Activated CD8-positive, alpha-beta T cell treated with anti-CD3 and anti-CD28 coated beads for 36 hours (primary cell): ENCODE results near the gene CNTNAP2. TPM values are rescaled to one million over a fixed set of nuclear protein-coding genes. Genes with fewer than 3 reads are reported as not detected.

Experiments used
- ATAC-seq: fragments of 200-7000 bp; cut with Tn5 transposase; one replicate; pipeline ENCODE4 v1.10.0; 2021; ENCODE audit warnings: mild to moderate bottlenecking, moderate library complexity
- CTCF ChIA-PET: fragments of 350-600 bp; sonication (Branson Sonifier 250); formaldehyde crosslinking; loops from one replicate; lab custom pipeline; 2021; ENCODE audit warnings: antibody characterized with exemption; lab: Charles Lee
- POLR2A ChIA-PET: fragments of 350-600 bp; sonication (Branson Sonifier 250); formaldehyde crosslinking; loops from one replicate; lab custom pipeline; 2021; ENCODE audit warnings: antibody characterized with exemption; lab: Charles Lee
- DNase-seq: peaks from one replicate; pipeline ENCODE4 v3.0.0-alpha.2; 2020
- H3K27ac Mint-ChIP-seq: one replicate; pipeline ENCODE4 v1.8.0; 2021; ENCODE audit warnings: mild to moderate bottlenecking, mixed read lengths
- H3K27me3 Mint-ChIP-seq: one replicate; pipeline ENCODE4 v1.8.0; 2021; ENCODE audit warnings: mixed read lengths
- H3K36me3 Mint-ChIP-seq: one replicate; pipeline ENCODE4 v1.8.0; 2021; ENCODE audit warnings: low read depth, mixed read lengths
- H3K4me1 Mint-ChIP-seq: one replicate; pipeline ENCODE4 v1.8.0; 2021; ENCODE audit warnings: low read depth, mixed read lengths
- H3K4me3 Mint-ChIP-seq: one replicate; pipeline ENCODE4 v1.8.0; 2021; ENCODE audit warnings: mild to moderate bottlenecking, moderate library complexity, mixed read lengths
- H3K9me3 Mint-ChIP-seq: one replicate; pipeline ENCODE4 v1.8.0; 2021; ENCODE audit warnings: mixed read lengths
- CTCF ChIP-seq: fragments of 200-600 bp; IDR thresholded peaks from one replicate; pipeline ENCODE4 v1.8.0; 2022; ENCODE audit warnings: antibody characterized with exemption, mild to moderate bottlenecking
- intact Hi-C: fragments of 100-400 bp; cut with micrococcal nuclease; formaldehyde crosslinking; loops from one replicate; pipeline ENCODE4 v1.10.0; 2022
- total RNA-seq, 2 experiments: library from RNA; stranded (reverse); gene quantifications; one replicate each; pipeline ENCODE4 v1.2.3, GENCODE V29; 2021

Gene CNTNAP2
- total RNA-seq, 2 experiments from 2014 or later: not detected

DNA sequence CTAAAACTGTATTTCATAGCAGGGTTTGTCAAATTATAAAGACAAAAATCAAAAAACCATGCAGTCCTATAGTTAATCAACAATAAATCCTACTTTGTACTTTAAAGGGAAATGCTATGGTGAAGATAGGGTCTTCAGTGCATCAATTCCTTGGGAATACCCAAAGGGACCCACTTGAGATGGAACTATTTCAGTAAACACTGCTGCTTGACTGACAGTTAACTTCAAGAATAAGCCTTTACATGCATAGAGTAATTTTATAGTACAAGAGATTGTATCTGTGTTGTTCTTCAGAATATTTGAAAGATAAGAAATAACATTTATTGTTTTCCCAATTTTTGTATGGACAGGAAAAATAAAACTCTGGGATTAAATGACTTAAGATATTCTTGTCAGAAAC lies 1179.6 kb downstream of the CNTNAP2 start:
- Mint-ChIP-seq H3K4me1 (no peaks in the 10 kb centered on the region), H3K27me3 (no peaks in the 10 kb centered on the region), H3K27ac (no peak overlapping the region), H3K9me3 (no peaks in the 10 kb centered on the region), H3K4me3 (no peak overlapping the region), H3K36me3 (no peaks in the 10 kb centered on the region)
- intact Hi-C loops: no loop called here
- POLR2A ChIA-PET: no interaction called here
- DNase-seq (no peak), ATAC-seq (no peak)
- TF ChIP-seq CTCF: no peak
- CTCF ChIA-PET: no interaction called here

GRCh38 chr7:147296986-147297385 lies 1180.4 kb downstream of the CNTNAP2 start:
- Mint-ChIP-seq H3K9me3 (no peaks in the 10 kb centered on the region), H3K27me3 (no peaks in the 10 kb centered on the region), H3K4me1 (no peaks in the 10 kb centered on the region), H3K4me3 (no peak overlapping the region), H3K36me3 (no peaks in the 10 kb centered on the region), H3K27ac (no peak overlapping the region)
- POLR2A ChIA-PET: no interaction called here
- no peak for ATAC-seq
- no peak for DNase-seq
- CTCF ChIA-PET: no interaction called here
- TF ChIP-seq CTCF: no peak
- intact Hi-C loops: no loop called here

GRCh38 chr7:147298611-147299043 lies 1182.0 kb downstream of the CNTNAP2 start:
- ChIA-PET POLR2A (no interaction called here), CTCF (no interaction called here)
- ATAC-seq: no peak
- Mint-ChIP-seq H3K27me3 (no peaks in the 10 kb centered on the region), H3K27ac (no peak overlapping the region), H3K4me1 (no peaks in the 10 kb centered on the region), H3K4me3 (no peak overlapping the region), H3K36me3 (no peaks in the 10 kb centered on the region), H3K9me3 (no peaks in the 10 kb centered on the region)
- intact Hi-C loops: no loop called here
- TF ChIP-seq CTCF: no peak
- DNase-seq: no peak

GRCh38 chr7:147300293-147300692 lies 1183.7 kb downstream of the CNTNAP2 start:
- no peaks in the 10 kb centered on the region for H3K4me1 Mint-ChIP-seq
- no peaks in the 10 kb centered on the region for H3K9me3 Mint-ChIP-seq
- no peak for DNase-seq
- ChIA-PET POLR2A (interaction anchor here (0.7 kb wide), 1 partner anchor 36 kb away, joined by 3 read pairs; no protein-coding TSS in a partner anchor), CTCF (no interaction called here)
- no peak for ATAC-seq
- no peaks in the 10 kb centered on the region for H3K27me3 Mint-ChIP-seq
- H3K4me3 Mint-ChIP-seq: no peak overlapping the region
- TF ChIP-seq CTCF: no peak
- H3K36me3 Mint-ChIP-seq: no peaks in the 10 kb centered on the region
- H3K27ac Mint-ChIP-seq: no peak overlapping the region
- intact Hi-C loops: no loop called here

GRCh38 chr7:147304376-147304775 lies 1187.8 kb downstream of the CNTNAP2 start:
- TF ChIP-seq CTCF: no peak
- H3K36me3 Mint-ChIP-seq: no peaks in the 10 kb centered on the region

More at GRCh38 chr7:147304376-147304775, 1187.8 kb downstream of the CNTNAP2 start:
- ChIA-PET CTCF (no interaction called here), POLR2A (no interaction called here)
- no peak for DNase-seq
- intact Hi-C loops: no loop called here
- no peaks in the 10 kb centered on the region for H3K4me1 Mint-ChIP-seq
- ATAC-seq: no peak
- no peak overlapping the region for H3K4me3 Mint-ChIP-seq
- H3K27ac Mint-ChIP-seq: no peak overlapping the region
- no peaks in the 10 kb centered on the region for H3K27me3 Mint-ChIP-seq
- peaks cover 7% of the 10 kb centered on the region for H3K9me3 Mint-ChIP-seq
